ENCODE data around the gene ATRNL1. TPM values are rescaled to one million over a fixed set of nuclear protein-coding genes. Genes with fewer than 3 reads are reported as not detected.

Gene ATRNL1
- total and polyA plus RNA-seq, 12 donors = 4.8 to 217 (median 92.4) TPM

GRCh38 chr10:115998301-115998700 is 905.1 kb downstream of the ATRNL1 start:
- Histone ChIP-seq H3K9me3 (replicated peaks in 1 of 3) (peaks cover 0 to 4% (median 0%) of the 10 kb centered on the region in 3 donors), H3K27ac (no peak overlapping the region), H3K27me3 (no peaks in the 10 kb centered on the region), H3K4me3 (no peak overlapping the region), H3K4me1 (replicated peaks in 1 of 2) (no peaks in the 10 kb centered on the region), H3K36me3 (replicated peaks in 1 of 2) (no peaks in the 10 kb centered on the region)
- no peak for DNase-seq
- TF ChIP-seq CTCF (IDR thresholded peaks at IDR 0.05) = no peak
- WGBS, 4 donors = 79 to 93% (median 88%) methylated on average over 2 of the region's 2 CpGs
- intact Hi-C loops (cut with DNase I) = no loop called here

Other genes starting within 250 kb of the ATRNL1 start
- 100 to 1,000 TPM in 1 of 9 donors, 10 to 100 TPM in 8; 12.6 to 106 (median 52.8) TPM for gene TRUB1, start 155.2 kb upstream of the ATRNL1 start, total RNA-seq
- 10 to 100 TPM in 1 of 3 donors, 1 to 10 TPM in 2; 7.9 to 53.0 (median 9.5) TPM for gene TRUB1, start 155.2 kb upstream of the ATRNL1 start, polyA plus RNA-seq